Erythroblast (primary cell): ENCODE measurements around the gene NFIA.

Experiments used
- GATA1 ChIP-seq: IDR thresholded peaks from 2 replicates; pipeline ENCODE4 v1.6.1; 2011; ENCODE audit warnings: low read depth, mild to moderate bottlenecking, control low read depth, low read length, moderate library complexity
- POLR2A ChIP-seq: IDR thresholded peaks from 2 replicates; pipeline ENCODE4 v1.6.1; 2011; ENCODE audit warnings: mild to moderate bottlenecking, low read length

- TF ChIP-seq POLR2A: peak; percentile 77
- no peak for TF ChIP-seq GATA1
Measured at GRCh38 chr1:61053712-61054600, 28.4 kb upstream of the NFIA start.
